HG03432 (cell line): Measurements from ENCODE around the gene AMZ2.

Experiments used
- ATAC-seq: cut with Tn5 transposase; IDR thresholded peaks from one replicate; pipeline ENCODE4 v1.9.1; 2021; ENCODE audit warnings: mild to moderate bottlenecking, moderate library complexity; ENCODE audit not compliant: unreplicated experiment

AMZ2 gene

DNA sequence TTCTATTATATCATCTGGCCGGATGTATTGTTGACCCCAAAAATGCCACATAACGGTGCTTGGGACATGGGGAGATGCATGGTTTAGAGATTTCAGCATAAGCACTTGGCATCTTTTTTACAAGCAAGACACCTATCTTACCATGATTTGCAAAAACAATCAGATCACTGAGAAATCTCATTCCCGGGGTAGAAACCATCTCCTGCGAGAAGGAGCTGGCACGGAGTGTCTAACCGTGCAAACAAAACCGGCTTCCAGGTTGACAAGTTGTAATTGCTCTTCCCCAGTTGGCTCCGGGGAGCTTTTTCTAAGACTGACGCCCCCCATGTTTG is 42.1 kb downstream of the AMZ2 start:
- ATAC-seq = no peak

DNA sequence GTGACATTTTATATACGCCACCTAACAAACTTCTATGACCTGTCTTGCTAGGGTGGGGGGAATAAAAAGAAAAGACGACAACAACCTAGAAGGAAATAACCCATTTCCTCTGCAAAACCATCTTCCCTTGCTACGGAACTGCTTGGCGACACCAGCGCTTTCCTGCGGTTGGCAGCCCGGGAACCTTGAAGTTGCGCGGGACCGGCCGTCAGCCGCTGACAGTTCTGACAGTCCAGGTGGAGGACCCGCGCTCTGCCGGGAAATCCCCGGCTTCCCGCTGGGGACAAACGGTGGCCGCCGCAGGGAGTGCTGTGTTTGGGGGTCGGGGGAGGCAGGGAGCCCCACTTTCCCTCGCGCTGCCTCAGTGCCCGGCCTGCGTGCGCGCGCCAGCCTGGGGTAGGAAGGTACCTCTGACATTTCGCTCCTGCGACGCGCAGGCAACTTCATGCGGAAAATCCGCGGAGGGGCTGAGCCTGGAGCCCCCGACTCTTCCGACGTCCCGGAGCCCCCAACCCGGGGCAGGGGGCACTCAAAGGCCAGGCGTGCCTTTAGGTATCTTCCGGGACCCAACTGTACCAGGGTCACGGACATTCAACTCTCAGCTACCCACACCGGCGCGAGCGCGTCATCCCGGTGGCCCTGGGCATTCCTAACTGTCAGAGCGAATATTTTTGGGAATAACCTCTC is 42.6 kb downstream of the AMZ2 start:
- no peak for ATAC-seq

DNA sequence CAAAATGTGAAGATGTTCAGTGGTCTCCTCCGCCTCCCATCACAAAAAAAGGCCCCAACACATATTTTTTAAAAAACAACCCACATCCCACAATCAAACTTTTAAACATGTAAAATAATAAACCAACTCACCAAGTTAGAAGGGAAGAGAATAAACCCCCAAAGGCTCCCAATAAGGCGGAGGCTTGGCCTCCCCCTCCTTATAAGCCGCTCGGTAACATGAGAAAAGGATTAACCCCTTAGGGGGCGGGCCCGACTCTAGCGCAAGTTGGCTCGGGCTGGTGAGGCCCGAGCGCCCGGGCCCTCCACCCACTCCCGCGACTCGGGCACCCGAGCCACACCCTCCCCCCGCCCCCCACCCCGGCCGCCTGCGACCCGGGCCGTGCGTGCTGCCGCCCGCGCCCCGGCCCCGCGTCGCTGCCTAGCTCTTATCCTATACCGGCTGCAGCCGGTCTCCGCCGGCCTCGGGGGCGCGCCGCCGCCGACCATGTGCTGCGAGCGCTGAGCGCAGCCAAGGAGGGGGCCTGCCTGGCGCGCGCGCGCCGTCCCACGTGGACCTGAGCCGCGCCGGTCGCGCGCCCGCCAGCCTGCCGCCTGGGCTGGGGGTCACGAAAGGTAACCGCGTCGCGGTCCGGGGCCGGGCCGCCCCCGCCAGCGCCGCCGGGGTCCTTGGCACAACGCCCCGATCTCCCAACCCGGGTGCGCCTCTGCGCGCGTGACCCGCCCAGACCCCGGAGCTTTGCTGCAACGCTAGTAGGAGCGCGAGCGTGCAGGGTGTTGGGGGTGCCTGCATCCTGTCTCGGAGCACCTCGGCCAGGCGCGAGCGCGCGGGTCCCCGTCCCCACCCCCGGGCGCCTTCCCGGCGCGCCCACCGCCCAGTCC is 43.4 kb downstream of the AMZ2 start, which contains the start of the genes ARSG and SLC16A6:
Gene ARSG (plus strand): TSS at position 541 of the 881 bp plus-strand sequence. CDS start 15,999 bp downstream, outside the sequence.
Gene SLC16A6 (minus strand): TSS at position 173 of the 881 bp plus-strand sequence. CDS start 12,807 bp downstream, outside the sequence.
- peak; percentile 61 for ATAC-seq

DNA sequence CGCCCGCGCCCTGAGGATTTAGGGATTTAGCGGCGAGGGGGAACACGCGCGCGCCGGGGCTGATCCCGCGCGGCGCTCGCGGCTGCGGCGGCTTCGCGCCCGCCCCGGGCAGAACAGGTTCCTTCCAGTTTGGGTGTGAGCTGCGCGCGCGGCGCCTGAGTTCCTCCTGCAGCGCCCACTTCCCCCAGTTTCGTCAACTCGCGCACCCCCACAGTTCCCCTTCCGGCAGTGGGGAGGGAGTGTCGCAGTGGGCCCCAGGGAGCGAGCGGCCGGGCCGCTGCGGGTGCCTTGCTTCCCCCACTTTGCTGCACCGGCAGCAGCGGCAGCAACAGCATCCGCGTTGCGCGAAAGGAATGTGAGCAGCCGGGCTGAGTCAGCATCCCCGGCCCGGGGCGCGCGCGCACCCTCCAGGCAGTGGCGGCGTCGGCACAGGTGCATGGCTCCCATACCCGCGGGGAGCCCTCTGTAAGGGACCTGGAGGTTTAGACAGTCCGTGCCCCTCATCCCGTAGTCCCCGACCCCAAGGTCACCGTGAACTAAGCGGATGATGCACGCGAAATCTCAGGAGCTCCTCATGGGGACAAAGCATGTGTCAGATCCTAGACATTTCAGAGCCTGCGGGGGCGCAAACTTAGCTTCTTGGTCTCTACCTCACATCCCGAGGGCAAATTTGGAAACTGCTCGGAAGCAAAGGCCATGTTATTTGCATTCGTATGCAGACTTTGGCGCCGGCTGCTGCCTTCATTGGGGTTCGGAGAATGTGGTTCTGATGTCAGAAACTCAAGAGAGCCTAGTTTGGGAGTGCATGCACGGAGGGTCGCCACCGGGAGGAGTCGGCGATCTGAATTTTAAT is 44.2 kb downstream of the AMZ2 start:
- ATAC-seq = peak; percentile 68

DNA sequence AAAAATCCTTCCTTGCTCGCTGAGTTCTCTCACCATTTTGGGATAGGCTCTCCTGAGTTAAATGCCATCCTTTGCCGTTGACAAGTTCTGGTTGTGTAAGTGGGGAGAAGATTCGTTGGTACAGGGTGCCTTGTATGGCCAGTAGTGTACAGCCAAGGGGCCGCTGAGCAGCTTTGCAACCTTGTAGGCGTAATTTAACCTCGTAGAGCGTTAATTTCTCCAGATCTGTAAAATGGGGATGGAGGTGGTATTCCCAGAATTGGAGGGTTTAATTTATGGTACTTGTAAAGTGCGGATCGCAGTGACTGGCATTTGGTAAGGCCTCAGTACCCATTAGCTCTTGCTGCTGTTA is 44.8 kb downstream of the AMZ2 start:
- ATAC-seq = no peak

DNA sequence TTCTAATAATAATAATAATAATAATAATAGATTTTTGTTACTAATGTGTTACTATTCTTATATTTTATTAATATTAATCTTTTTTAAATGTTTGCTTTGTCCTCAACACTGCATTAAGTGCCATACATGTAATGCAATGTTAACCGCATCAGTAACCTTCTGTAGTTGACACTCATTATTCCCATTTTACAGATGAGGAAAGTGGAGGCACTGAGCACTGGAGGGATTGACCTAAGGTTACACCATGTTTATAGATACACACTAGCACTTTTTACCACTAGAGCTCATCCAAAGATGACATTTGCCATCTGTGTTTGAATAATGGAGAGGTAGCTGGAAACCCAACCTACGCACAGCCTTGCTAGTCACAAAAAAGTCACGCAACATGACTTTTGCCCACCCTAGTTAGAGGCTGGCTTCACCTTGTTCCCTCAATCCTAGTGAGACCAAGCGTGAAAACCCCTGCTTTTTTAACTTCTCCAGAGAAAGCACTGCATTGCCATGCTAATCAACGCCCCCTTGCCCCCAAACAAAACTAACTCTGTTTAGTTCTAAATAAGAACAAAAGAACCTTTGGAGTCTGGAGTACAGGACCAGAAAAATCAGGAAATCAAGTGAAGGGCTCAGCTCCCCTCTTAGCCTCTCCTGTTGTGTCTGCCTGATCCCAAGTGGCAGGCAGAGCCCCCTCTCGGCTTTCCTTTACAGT is 45.8 kb downstream of the AMZ2 start:
- ATAC-seq = no peak

DNA sequence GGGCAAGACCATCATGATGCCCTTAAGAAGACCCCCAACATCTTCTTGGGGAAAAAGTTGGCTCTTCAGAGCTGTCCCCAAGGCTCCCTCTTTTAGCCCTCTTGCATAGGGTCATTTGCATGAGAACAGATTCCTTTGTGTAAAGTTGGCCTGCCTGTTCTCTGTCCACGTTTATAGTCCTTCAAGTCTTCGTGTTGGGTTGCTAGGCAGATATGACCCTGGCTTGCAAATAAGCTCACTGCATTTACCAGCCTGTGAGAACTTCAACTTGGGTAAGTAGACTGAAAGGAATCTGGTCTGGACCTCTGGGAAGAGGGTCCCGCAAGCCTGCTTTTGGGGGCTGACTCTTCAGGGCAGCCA is 46.3 kb downstream of the AMZ2 start:
- ATAC-seq = no peak

DNA sequence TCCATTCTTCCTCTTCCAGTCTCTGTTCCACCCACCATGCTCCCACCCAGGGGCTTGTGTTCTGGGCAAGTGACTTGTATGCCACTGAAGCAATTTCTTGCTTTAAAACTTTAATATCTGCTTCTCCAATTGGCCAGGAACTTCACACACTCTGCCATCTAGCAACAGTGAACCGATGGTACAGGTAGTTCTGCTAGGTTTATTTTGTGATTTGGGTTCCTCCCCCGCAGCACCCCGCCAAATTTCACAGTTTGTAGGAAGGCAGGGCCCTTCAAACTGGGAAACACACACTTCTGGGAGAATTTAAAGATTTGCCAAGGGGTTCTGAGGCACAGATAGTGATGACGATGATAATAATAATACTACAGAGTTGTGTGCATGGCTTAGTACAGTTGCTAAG is 46.8 kb downstream of the AMZ2 start:
- ATAC-seq = no peak

DNA sequence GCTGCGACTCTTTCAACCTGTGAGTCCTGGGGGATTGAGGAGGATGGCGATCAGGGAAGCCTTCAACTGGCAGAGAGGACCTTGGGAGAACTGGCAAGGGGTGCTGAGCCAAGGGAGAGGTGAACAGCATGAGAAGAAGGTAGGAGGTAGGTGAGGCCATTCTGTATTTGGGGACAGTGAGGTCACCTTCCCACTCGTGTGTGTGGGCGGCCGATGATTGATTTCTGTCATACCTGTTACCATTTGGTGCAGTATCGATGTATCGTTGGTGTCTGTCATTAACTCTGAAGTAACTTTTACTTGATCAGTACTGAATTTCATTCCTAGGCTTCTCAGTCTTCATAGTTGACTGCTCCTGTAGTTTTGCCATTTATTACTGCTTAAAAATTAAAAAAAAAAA is 47.2 kb downstream of the AMZ2 start:
- no peak for ATAC-seq

DNA sequence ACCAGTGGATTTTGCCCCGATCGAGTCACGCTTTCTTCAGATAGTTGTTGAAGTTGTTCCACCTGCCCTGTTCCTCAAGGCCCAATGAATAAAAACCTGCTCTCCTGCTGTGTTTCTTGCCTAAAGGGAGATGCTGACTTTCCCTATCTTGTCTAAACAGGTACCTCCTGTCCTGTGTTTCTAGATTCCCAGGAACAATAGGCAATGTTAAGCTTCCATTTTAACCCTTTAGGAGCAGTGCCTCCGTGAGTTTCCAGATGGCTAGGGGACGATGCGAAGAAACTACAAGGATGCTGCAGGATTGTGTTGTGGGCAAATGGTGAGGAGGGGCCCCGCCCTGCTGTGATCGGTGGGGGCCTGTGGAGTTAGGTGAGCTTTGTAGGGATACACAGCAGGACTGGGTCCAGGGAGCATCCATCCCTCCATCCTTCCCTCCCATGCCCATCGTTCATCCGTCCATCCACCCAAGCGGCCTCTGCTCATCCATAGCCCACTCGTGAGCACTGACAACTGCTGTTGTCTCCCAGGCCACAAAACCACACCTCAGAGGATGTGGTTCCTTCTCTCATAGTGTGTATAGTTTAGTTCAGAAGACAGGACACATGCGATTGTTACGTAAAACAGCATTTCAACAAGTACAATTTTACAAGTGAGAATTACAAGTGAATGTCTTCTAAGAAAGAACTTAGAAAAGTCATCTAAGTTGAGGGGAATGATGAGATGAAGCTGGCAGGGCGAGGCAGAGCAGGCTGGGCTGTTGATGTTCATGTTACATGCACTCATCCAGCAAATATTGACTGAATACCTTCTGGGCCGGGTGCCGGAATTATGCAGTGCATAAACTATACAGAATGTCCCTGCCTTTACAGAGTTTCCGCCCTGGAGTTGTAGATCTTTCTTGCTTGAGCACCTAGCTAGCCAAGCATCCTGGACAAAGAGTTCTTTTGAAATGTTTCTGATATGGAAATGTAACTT is 48.7 kb downstream of the AMZ2 start:
- ATAC-seq = no peak

DNA sequence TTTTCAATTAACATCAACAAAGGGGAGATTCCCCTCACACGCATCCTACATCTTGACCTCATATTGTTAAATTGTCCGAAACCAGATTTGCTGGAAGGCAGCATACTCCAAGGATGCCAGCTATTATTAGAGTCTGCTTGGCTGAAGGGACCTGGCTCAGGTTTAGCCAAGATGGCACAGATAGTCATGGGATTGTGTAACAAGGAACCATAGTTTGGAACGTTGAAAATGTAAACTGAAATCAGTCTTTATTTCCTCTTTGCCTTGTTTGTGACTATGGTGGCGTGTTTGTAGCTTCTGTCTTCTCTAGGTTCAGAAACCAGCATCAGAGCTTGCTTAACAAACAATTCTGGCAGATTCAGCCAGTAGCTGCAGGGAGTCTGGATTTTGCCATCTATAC is 49.4 kb downstream of the AMZ2 start:
- no peak for ATAC-seq

DNA sequence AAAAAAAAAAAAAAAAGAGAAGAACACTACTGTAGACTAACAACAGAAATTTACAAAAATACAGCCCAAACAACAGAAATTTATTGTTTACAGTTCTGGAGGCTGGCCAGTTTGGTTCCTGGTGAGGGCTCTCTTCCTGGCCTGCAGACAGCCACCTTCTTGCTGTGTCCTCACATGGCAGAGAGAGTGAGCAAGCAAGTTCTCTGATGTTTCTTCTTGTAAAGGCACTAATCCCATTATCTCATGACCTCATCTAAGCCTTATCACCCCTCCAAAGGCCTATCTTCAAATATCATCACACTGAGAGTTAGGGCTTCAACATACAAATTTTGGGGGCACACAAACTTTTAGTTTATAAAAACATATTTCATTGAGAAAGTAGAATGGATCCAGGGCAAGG is 50.8 kb downstream of the AMZ2 start:
- no peak for ATAC-seq

DNA sequence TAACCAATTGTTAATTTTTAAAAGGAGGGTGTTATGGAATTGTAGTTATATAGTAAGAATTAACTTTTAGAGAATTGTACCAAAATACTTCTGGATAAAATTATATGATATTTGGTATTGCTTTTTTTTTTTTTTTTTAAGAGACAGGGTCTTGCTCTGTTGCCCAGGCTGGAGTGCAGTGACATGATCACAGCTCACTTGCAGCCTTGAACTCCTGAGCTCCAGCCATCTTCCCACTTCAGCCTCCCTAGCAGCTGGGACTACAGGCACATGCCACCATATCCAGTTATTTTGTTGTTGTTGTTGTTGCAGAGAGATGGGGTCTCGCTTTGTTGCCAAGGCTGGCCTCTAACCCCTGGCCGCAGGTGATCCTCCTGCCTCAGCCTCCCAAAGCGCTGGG is 52.0 kb downstream of the AMZ2 start:
- ATAC-seq = no peak

DNA sequence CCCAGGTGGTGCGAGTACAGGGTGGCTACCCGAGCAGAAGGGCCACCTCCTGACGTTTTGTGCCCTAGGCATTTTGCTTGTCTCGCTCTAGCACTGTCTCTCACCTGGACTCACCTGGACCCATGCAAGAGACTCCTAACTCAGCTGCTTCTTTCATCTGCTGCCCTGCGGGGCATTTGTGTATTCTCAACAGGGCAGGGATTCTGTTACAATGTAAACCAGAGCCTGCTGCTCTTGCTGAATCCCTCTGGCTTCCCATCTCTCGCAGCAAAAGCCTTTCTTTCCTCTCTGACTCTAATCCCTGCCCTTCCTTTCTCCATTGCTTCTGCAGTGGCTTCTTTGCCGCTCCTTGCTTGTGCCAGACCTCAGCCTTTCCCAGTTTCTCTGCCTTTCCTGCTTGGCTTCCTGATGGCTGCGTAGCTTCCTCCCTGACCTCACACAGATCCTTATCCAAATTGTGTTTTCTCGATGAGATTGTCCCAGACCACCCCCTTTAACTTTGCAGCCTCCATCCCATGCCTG is 53.7 kb downstream of the AMZ2 start:
- ATAC-seq = no peak

DNA sequence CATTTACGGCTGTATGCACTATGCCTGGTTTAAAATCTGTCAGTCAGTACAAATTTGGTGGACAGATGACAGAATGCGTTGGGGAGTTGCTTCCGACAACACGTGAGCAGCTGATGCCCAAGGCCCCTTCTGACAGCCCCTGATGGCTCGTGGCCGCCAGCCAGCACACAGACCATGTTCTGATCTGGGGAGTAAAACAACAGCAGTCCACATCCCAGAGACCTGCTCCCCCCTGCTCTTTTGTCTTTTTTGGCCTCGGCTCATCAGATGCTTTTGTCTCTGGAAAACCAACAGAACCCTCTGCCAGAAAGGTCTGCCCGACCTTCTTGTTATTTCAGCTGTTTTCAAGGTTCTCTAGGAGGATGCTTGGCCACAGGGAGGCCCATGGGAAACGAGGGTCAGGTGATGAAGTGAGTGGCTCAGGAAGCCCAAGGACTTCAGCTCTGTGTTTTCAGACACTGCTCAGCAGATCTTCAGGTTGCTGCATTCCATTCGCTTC is 54.3 kb downstream of the AMZ2 start:
- ATAC-seq = no peak

DNA sequence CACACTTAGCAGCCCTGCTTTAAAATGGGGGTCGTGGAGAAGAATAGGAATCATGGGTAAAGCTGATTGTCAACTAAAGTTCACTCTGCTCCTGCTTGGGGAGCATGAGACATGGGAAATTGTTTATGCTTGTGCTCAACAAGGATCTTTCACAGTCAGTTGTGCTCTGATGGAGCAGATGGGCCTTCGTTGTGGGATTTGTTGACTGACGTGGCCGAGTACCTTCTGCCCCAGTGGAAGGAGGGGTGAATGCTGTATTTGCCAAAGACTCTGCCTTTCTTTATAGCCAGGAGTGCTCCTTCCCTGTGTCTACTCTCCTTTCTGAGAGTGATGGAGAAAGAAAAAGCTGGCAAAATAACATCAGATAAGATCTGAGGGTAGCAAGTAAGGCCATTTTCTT is 54.8 kb downstream of the AMZ2 start:
- no peak for ATAC-seq

DNA sequence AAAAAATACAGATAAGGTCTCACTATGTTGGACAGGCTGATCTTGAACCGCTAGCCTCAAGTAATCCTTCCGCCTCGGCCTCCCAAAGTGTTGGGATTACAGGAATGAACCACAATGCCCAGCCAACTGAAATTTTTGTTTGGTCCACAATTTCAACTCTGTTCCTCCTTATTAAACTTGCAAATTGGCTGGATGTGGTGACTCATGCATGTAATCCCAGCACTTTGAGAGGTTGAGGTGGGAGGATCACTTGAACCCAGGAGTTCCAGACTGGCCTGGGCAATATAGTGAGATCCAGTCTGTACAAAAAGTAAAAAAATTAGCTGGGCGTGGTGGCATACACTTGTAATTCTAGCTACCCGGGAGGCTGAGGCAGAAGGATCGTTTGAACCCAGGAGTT is 56.9 kb downstream of the AMZ2 start:
- no peak for ATAC-seq

DNA sequence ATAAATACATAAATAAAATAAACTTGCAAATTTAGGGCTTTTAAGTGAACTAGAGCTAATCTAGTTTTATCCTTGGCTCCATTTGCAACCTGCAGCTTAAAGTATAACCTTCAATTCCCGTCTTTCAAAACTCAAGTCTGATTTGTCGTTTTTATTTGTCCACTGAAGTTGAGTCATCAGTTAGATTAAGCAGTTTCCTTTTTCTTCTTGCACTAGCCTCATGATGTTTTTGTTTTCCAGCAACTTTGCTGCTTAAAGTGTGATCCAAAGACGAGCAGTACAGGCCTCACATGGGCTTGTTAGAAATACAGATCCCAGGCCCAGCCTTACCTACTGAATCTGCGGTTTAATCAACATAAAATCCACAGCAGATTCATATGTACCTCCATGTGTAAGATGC is 57.3 kb downstream of the AMZ2 start:
- ATAC-seq = no peak
